Gastroesophageal sphincter (tissue), 3 donors: ENCODE measurements around the gene FIGNL1.

Source experiments
- CTCF ChIP-seq, 4 experiments: fragments of 200-600 bp in 2 of 4; fragments of 450-650 bp in 2 of 4; sonication (generic) in 1 of 4; IDR thresholded peaks; one replicate each; pipeline ENCODE4 v1.5.1; 2017 to 2019; ENCODE audit warnings: antibody characterized with exemption in 4 of 4, mild to moderate bottlenecking in 2 of 4, moderate library complexity in 2 of 4
- POLR2A ChIP-seq, 2 donors: fragments of 450-650 bp; IDR thresholded peaks; one replicate each; pipeline ENCODE4 v1.6.1; 2017; ENCODE audit warnings: antibody characterized with exemption in 2 of 2, mild to moderate bottlenecking in 2 of 2, moderate library complexity in 1 of 2
- POLR2AphosphoS5 ChIP-seq: sonication (generic); formaldehyde crosslinking; IDR thresholded peaks from one replicate; pipeline ENCODE4 v1.6.1; 2017; ENCODE audit warnings: antibody characterized with exemption

DNA sequence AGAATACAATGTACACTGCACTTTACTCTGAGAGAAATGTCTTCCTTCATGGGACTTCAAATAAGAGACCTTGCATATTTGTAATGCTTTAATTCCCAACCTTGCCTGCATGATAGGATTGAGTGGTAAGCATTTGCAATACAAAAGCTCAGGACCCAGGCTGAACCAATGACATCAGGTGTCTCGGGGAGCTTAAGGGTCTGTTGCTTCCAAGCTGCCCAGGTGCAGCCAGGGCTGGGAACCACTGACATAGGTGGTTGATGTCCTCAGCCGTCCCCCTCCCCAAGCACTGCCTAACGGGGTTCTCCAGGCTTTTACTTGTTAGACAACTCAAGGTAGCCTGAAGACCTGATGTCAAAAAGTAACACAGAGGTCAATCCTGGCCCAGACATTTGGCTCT lies 29.1 kb downstream of the FIGNL1 start:
- no peak for TF ChIP-seq CTCF (IDR thresholded peaks at IDR 0.05)
- no peak for TF ChIP-seq POLR2AphosphoS5
- no peak for TF ChIP-seq POLR2A (IDR thresholded peaks at IDR 0.05)
